GM12874 (cell line): ENCODE results near the gene PRR15.

Experiments used
- CTCF ChIP-seq: IDR thresholded peaks from 2 replicates; pipeline ENCODE4 v1.5.1; 2011; ENCODE audit warnings: low read depth, mild to moderate bottlenecking, control low read depth, low read length, moderate library complexity; ENCODE audit not compliant: insufficient read depth

PRR15 gene

GRCh38 chr7:29563590-29564495 lies at the start of gene PRR15:
PRR15 (plus strand) TSS chr7:29563835; CDS start chr7:29566330, 2,495 bp downstream.
- TF ChIP-seq CTCF, result no peak

- no peak for TF ChIP-seq CTCF
Measured at GRCh38 chr7:29516491-29516890, 47.1 kb upstream of the PRR15 start.

- TF ChIP-seq CTCF, result no peak
Measured at GRCh38 chr7:29518616-29519015, 45.0 kb upstream of the PRR15 start.

GRCh38 chr7:29523728-29524127 lies 39.9 kb upstream of the PRR15 start:
- TF ChIP-seq CTCF, result no peak

- no peak for TF ChIP-seq CTCF
Measured at GRCh38 chr7:29527505-29528108, 36.0 kb upstream of the PRR15 start.

GRCh38 chr7:29538389-29538788 lies 25.2 kb upstream of the PRR15 start:
- no peak for TF ChIP-seq CTCF

GRCh38 chr7:29539471-29539870 lies 24.2 kb upstream of the PRR15 start:
- no peak for TF ChIP-seq CTCF
